Neuronal stem cell (in vitro differentiated cells): ENCODE results near the gene CHMP1B.

Experiments
- DNase-seq: peaks from one replicate; pipeline ENCODE4 v3.0.0-alpha.2; 2013; ENCODE audit warnings: low spot score
- H2AFZ ChIP-seq: one replicate; pipeline ENCODE4 v1.6.1; 2013; ENCODE audit warnings: mild to moderate bottlenecking, low read length, inconsistent platforms
- H2AK5ac ChIP-seq: 2 replicates; pipeline ENCODE4 v1.6.1; 2013; ENCODE audit warnings: low read depth, mild to moderate bottlenecking, inconsistent platforms, low read length, moderate library complexity, mixed read lengths
- H2BK120ac ChIP-seq: 2 replicates; pipeline ENCODE4 v1.6.1; 2013; ENCODE audit warnings: low read depth, mild to moderate bottlenecking, inconsistent platforms, low read length, moderate library complexity, mixed read lengths
- H2BK12ac ChIP-seq: one replicate; pipeline ENCODE4 v1.6.1; 2013; ENCODE audit warnings: low read length, inconsistent platforms
- H2BK15ac ChIP-seq: 2 replicates; pipeline ENCODE4 v1.6.1; 2013; ENCODE audit warnings: mild to moderate bottlenecking, low read length, inconsistent platforms, mixed read lengths
- H2BK5ac ChIP-seq: one replicate; pipeline ENCODE4 v1.6.1; 2013; ENCODE audit warnings: inconsistent platforms, mild to moderate bottlenecking, low read length, moderate library complexity
- H3K14ac ChIP-seq: one replicate; pipeline ENCODE4 v1.6.1; 2013; ENCODE audit warnings: low read length, inconsistent platforms
- H3K18ac ChIP-seq: 2 replicates; pipeline ENCODE4 v1.6.1; 2013; ENCODE audit warnings: low read length, inconsistent platforms
- H3K23ac ChIP-seq: 2 replicates; pipeline ENCODE4 v1.6.1; 2013; ENCODE audit warnings: low read depth, mild to moderate bottlenecking, mixed read lengths, low read length, inconsistent platforms; ENCODE audit not compliant: poor library complexity
- H3K27ac ChIP-seq: replicated peaks from 3 replicates; pipeline ENCODE4 v1.5.1; 2013; ENCODE audit warnings: low read length, inconsistent platforms
- H3K27me3 ChIP-seq, 3 experiments: 2 replicates each; pipeline ENCODE4 v1.6.1; 2013; ENCODE audit warnings: low read length in 3 of 3, mild to moderate bottlenecking in 2 of 3, inconsistent platforms in 1 of 3, low read depth in 1 of 3, mixed read lengths in 1 of 3, moderate library complexity in 1 of 3; ENCODE audit not compliant: control insufficient read depth in 3 of 3, insufficient read depth in 3 of 3
- H3K36me3 ChIP-seq, 2 donors: replicated peaks in 1 of 2; 2 replicates each; pipeline ENCODE4 v1.6.1; 2013; ENCODE audit warnings: low read length in 2 of 2; ENCODE audit not compliant: control insufficient read depth in 2 of 2, insufficient read depth in 2 of 2
- H3K4ac ChIP-seq: 2 replicates; pipeline ENCODE4 v1.6.1; 2013; ENCODE audit warnings: inconsistent platforms, mild to moderate bottlenecking, low read length, moderate library complexity
- H3K4me1 ChIP-seq, 2 donors: 1 replicate in 1 of 2; 2 replicates in 1 of 2; pipeline ENCODE4 v1.6.1; 2013; ENCODE audit warnings: low read length in 2 of 2, low read depth in 1 of 2; ENCODE audit not compliant: control insufficient read depth in 2 of 2, insufficient read depth in 1 of 2
- H3K4me2 ChIP-seq: one replicate; pipeline ENCODE4 v1.6.1; 2013; ENCODE audit warnings: mild to moderate bottlenecking, low read length, inconsistent platforms; ENCODE audit not compliant: insufficient read depth, poor library complexity, severe bottlenecking
- H3K4me3 ChIP-seq, 2 donors: 2 replicates each; pipeline ENCODE4 v1.5.1; 2013; ENCODE audit warnings: low read length in 2 of 2, mild to moderate bottlenecking in 2 of 2, inconsistent platforms in 1 of 2, moderate library complexity in 1 of 2
- H3K79me1 ChIP-seq: one replicate; pipeline ENCODE4 v1.6.1; 2013; ENCODE audit warnings: low read depth, mild to moderate bottlenecking, inconsistent platforms, low read length, moderate library complexity
- H3K9ac ChIP-seq: one replicate; pipeline ENCODE4 v1.6.1; 2013; ENCODE audit warnings: mild to moderate bottlenecking, low read depth, low read length, inconsistent platforms; ENCODE audit not compliant: poor library complexity
- H3K9me3 ChIP-seq, 2 donors: replicated peaks in 1 of 2; 2 replicates each; pipeline versions ENCODE3 to v1.6.1; 2013; ENCODE audit warnings: low read length in 2 of 2, mild to moderate bottlenecking in 2 of 2, inconsistent platforms in 1 of 2, low read depth in 1 of 2, mixed read lengths in 1 of 2, moderate library complexity in 1 of 2; ENCODE audit not compliant: control insufficient read depth in 2 of 2, insufficient read depth in 1 of 2
- H4K8ac ChIP-seq: one replicate; pipeline ENCODE4 v1.6.1; 2013; ENCODE audit warnings: low read depth, mild to moderate bottlenecking, inconsistent platforms, low read length, moderate library complexity
- H4K91ac ChIP-seq: one replicate; pipeline ENCODE4 v1.6.1; 2013; ENCODE audit warnings: low read length, low read depth, mild to moderate bottlenecking, inconsistent platforms; ENCODE audit not compliant: poor library complexity
- whole genome bisulfite sequencing, 2 donors: extraction: QIAGEN DNeasy Blood & Tissue Kit; methylation state at CpG; one replicate each; pipeline ENCODE4 v1.1.7; 2013; ENCODE audit warnings: missing lambda C conversion rate in 2 of 2, mixed read lengths in 1 of 2; ENCODE audit not compliant: insufficient read length in 2 of 2, insufficient replicate concordance in 1 of 2; ENCODE audit errors: extremely low coverage in 2 of 2; 5-methylcytosine and 5-hydroxymethylcytosine counted together

Gene CHMP1B

GRCh38 chr18:11887328-11888128, 36.3 kb downstream of the CHMP1B start:
- Histone ChIP-seq H3K9ac (no peak overlapping the region), H2AK5ac (no peak overlapping the region), H4K91ac (no peak overlapping the region), H2AFZ (no peak overlapping the region), H2BK5ac (no peak overlapping the region), H2BK12ac (no peak overlapping the region), H3K18ac (no peak overlapping the region), H3K27ac (no peak overlapping the region), H3K4me3 (no peak overlapping the region), H3K23ac (no peak overlapping the region), H3K14ac (no peak overlapping the region), H3K79me1 (no peaks in the 10 kb centered on the region), H3K9me3 (no peaks in the 10 kb centered on the region), H3K4me2 (no peak overlapping the region), H3K27me3 (no peaks in the 10 kb centered on the region), H4K8ac (no peak overlapping the region), H2BK120ac (no peak overlapping the region), H3K4me1 (peaks cover 0 to 2% of the 10 kb centered on the region in 2 donors), H3K4ac (no peak overlapping the region), H2BK15ac (no peak overlapping the region), H3K36me3 (peaks cover 4 to 68% of the 10 kb centered on the region in 2 donors)
- no CpG with 5 or more reads among the region's 8 CpGs for WGBS, 2 donors
- no peak for DNase-seq

- H2BK15ac ChIP-seq, result no peak overlapping the region
- H3K36me3 ChIP-seq, result peaks cover 4 to 74% of the 10 kb centered on the region in 2 donors
- H3K14ac ChIP-seq, result no peak overlapping the region
- H4K8ac ChIP-seq, result no peak overlapping the region
- H3K4me1 ChIP-seq, result peaks cover 0 to 2% of the 10 kb centered on the region in 2 donors
- no peak overlapping the region for H2BK12ac ChIP-seq
- H3K23ac ChIP-seq, result no peak overlapping the region
- H3K4ac ChIP-seq, result no peak overlapping the region
- WGBS, 2 donors, result no CpG with 5 or more reads among the region's 2 CpGs
- H2BK120ac ChIP-seq, result no peak overlapping the region
- H3K4me3 ChIP-seq, result no peak overlapping the region
- no peak overlapping the region for H2BK5ac ChIP-seq
- no peak for DNase-seq
- no peak overlapping the region for H3K9ac ChIP-seq
- H3K27me3 ChIP-seq, result no peaks in the 10 kb centered on the region
- no peak overlapping the region for H4K91ac ChIP-seq
- H2AK5ac ChIP-seq, result no peak overlapping the region
- no peak overlapping the region for H2AFZ ChIP-seq
- H3K27ac ChIP-seq, result no peak overlapping the region
- H3K9me3 ChIP-seq, result no peaks in the 10 kb centered on the region
- no peaks in the 10 kb centered on the region for H3K79me1 ChIP-seq
- no peak overlapping the region for H3K4me2 ChIP-seq
- H3K18ac ChIP-seq, result no peak overlapping the region
Measured at GRCh38 chr18:11888726-11889125, 37.5 kb downstream of the CHMP1B start.

- Histone ChIP-seq H3K18ac (no peak overlapping the region), H2BK15ac (no peak overlapping the region), H3K4ac (no peak overlapping the region), H2BK12ac (no peak overlapping the region), H3K4me3 (no peak overlapping the region), H3K9ac (no peak overlapping the region), H3K27ac (no peak overlapping the region), H2AK5ac (no peak overlapping the region), H3K4me1 (peaks cover 0 to 2% of the 10 kb centered on the region in 2 donors), H4K91ac (no peak overlapping the region), H3K36me3 (peaks cover 3 to 71% of the 10 kb centered on the region in 2 donors), H2AFZ (no peak overlapping the region), H3K14ac (no peak overlapping the region), H3K23ac (no peak overlapping the region), H3K79me1 (no peaks in the 10 kb centered on the region), H3K9me3 (no peaks in the 10 kb centered on the region), H2BK5ac (no peak overlapping the region), H2BK120ac (no peak overlapping the region), H3K27me3 (no peaks in the 10 kb centered on the region), H3K4me2 (no peak overlapping the region), H4K8ac (no peak overlapping the region)
- DNase-seq, result no peak
- whole genome bisulfite sequencing, 2 donors, result no CpG with 5 or more reads among the region's 5 CpGs
Measured at GRCh38 chr18:11889284-11889683, 38.1 kb downstream of the CHMP1B start.

- H2BK5ac ChIP-seq, result no peak overlapping the region
- no CpG with 5 or more reads among the region's 9 CpGs for WGBS, 2 donors
- no peak overlapping the region for H3K9ac ChIP-seq
- DNase-seq, result no peak
- no peak overlapping the region for H3K27ac ChIP-seq
- H2AK5ac ChIP-seq, result no peak overlapping the region
- H3K4me2 ChIP-seq, result no peak overlapping the region
- no peak overlapping the region for H2AFZ ChIP-seq
- peaks cover 0 to 67% of the 10 kb centered on the region in 2 donors for H3K36me3 ChIP-seq
- no peak overlapping the region for H3K18ac ChIP-seq
- H3K27me3 ChIP-seq, result no peaks in the 10 kb centered on the region
- H2BK12ac ChIP-seq, result no peak overlapping the region
- no peaks in the 10 kb centered on the region for H3K4me1 ChIP-seq
- H2BK15ac ChIP-seq, result no peak overlapping the region
- no peak overlapping the region for H3K4me3 ChIP-seq
- no peak overlapping the region for H2BK120ac ChIP-seq
- H3K14ac ChIP-seq, result no peak overlapping the region
- no peak overlapping the region for H4K8ac ChIP-seq
- H3K23ac ChIP-seq, result no peak overlapping the region
- no peak overlapping the region for H4K91ac ChIP-seq
- H3K9me3 ChIP-seq, result no peaks in the 10 kb centered on the region
- H3K79me1 ChIP-seq, result no peaks in the 10 kb centered on the region
- no peak overlapping the region for H3K4ac ChIP-seq
Measured at GRCh38 chr18:11891737-11892136, 40.5 kb downstream of the CHMP1B start.
